ENCODE data around the gene TTC13.
A peak's percentile ranks its signal among the peaks of the same experiment; 100 is the strongest.

TTC13 gene

DNA sequence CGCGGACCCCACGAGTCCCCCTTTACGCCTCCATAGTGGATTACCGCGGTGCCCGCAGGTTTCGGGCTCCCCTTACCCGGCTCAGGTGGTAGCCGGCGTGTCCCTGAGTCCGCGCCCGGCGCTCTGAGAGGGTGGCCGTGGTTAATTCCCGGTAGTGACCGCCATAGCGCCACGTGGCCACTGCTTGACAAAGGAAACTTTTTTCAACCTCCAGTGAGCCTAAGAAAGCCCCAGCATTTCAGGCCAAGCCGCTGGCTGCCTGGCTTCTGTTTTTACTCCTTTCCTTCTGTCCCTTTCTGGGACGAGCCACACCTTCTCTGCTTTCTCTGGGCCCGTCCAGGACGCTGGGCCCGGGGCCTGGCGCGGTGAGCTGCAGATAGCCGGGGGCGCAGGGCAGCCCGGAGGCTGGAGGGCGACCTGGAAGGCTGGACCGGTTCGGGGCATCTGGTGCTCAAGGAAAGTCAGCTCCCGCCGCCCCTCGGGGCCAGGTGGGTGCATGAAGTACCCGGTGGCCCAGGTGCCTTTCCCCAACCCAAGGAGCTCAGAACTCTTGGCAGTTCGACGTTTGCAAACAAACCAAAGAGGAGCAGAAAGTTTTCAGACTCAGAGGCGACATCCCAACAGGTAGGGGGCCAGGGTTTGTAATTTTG is 109.8 kb downstream of the TTC13 start:
- DNase-seq (ENCODE audit: low spot score in 2 of 2), result peak in 1 of 2 donors; percentile 11
- Mint-ChIP-seq H3K27ac (ENCODE audit: low read depth) (peak overlapping the region; percentile 82), H3K4me1 (peaks cover 13% of the 10 kb centered on the region), H3K9me3 (no peaks in the 10 kb centered on the region), H3K4me3 (peak overlapping the region; percentile 83), H3K27me3 (peaks cover 26% of the 10 kb centered on the region), H3K36me3 (ENCODE audit: insufficient read depth) (peaks cover 5% of the 10 kb centered on the region)
- ATAC-seq (replicated peaks; ENCODE audit: extremely low read depth, poor library complexity, severe bottlenecking), result peak; percentile 33

DNA sequence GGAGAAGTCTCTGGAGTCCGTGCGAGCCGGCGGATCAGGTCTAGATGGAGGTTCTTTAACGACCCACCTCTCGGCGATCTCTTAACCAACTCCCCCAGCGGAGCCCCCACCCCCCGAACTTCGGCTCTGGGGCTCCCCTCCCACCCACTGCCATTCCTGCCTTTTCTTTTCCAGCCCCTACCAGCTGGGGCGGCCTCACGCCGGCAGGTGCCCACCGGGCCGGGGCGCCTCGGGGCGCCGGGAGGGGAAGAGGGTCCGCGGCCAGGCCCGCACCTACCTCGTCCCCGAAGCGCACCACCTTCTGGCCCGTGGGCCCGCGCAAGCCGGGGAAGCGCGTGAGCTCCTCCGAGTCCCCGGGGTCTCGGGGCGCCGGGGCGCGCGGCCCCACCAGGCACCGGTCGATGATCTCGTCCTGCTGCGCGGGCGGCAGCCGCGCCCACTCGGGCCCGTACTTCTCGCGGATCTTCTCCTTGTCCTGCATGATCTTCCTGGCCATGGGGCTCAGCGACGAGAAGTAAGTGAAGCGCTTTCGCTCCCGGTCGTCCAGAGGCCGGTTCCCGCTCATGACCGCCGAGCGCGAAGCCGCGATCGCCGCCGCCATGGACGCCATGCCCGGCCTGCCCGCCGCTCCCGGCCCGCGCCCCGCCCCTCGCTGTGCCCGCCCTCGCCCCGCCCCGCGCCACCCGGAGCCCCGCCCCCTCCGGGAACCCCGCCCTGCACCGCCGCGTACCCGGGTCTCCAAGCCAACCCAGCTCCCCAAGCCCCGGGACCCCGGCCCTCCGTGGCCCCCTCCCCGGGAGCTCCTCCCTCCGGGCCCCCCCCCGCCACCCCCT is 110.5 kb downstream of the TTC13 start, which contains the start of gene C1orf198:
Gene C1orf198 (minus strand): TSS at position 619 of the 833 bp plus-strand sequence. CDS start 9 bp downstream, at position 610.
- Mint-ChIP-seq H3K4me3 (peak within 1 kb of the TSS; percentile 83), H3K9me3 (no peaks in the 10 kb centered on the region), H3K27ac (ENCODE audit: low read depth) (peak within 1 kb of the TSS; percentile 82), H3K4me1 (peaks cover 17% of the 10 kb centered on the region), H3K36me3 (ENCODE audit: insufficient read depth) (peaks cover 5% of the 10 kb centered on the region), H3K27me3 (peaks cover 26% of the 10 kb centered on the region)
- ATAC-seq (replicated peaks; ENCODE audit: extremely low read depth, poor library complexity, severe bottlenecking) (peak; percentile 88), DNase-seq (ENCODE audit: low spot score in 2 of 2) (peak; percentile 44 to 51)

DNA sequence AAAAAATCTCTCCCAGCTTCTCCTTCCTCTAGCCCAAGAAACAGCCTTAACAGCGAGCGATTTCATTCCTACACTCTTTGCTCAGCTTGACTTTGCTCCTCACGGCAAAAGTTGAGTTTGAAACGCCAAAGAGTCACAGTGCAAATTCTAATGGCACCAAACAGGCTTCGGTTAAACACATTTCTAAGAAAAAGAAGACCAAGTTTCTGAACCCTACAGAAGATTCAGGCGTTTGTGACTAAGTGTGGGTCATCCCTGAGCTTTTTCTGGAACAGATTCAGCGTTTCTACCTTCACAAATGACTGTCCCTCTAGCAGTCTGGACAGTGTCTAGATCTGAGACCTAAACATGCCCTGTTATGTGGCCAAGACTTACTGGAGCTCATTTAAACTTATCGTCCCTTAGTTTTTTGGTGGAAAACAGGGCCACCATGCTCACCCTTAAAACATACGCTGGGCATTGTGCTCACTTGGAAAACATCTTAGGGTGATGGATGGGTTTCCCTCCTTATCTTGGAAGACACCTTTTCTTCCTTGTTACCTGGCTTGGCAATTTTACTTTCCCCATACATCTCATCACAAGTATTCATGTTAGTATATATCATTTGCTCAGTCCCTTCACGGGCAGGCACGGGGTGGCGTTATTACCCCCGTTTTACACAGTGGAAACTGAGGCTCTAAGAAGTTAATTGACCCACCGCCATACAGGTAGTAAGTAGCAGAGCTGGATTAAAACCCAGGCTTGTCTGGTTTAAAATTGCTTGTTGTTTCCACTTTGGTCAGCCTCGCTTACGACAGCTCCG is 111.4 kb downstream of the TTC13 start:
- H3K36me3 Mint-ChIP-seq (ENCODE audit: insufficient read depth), result peaks cover 5% of the 10 kb centered on the region
- peaks cover 23% of the 10 kb centered on the region for H3K27me3 Mint-ChIP-seq
- peak overlapping the region; percentile 83 for H3K4me3 Mint-ChIP-seq
- ATAC-seq (replicated peaks; ENCODE audit: extremely low read depth, poor library complexity, severe bottlenecking), result no peak
- no peaks in the 10 kb centered on the region for H3K9me3 Mint-ChIP-seq
- peaks cover 23% of the 10 kb centered on the region for H3K4me1 Mint-ChIP-seq
- H3K27ac Mint-ChIP-seq (ENCODE audit: low read depth), result peak overlapping the region; percentile 82
- no peak for DNase-seq (ENCODE audit: low spot score in 2 of 2)

DNA sequence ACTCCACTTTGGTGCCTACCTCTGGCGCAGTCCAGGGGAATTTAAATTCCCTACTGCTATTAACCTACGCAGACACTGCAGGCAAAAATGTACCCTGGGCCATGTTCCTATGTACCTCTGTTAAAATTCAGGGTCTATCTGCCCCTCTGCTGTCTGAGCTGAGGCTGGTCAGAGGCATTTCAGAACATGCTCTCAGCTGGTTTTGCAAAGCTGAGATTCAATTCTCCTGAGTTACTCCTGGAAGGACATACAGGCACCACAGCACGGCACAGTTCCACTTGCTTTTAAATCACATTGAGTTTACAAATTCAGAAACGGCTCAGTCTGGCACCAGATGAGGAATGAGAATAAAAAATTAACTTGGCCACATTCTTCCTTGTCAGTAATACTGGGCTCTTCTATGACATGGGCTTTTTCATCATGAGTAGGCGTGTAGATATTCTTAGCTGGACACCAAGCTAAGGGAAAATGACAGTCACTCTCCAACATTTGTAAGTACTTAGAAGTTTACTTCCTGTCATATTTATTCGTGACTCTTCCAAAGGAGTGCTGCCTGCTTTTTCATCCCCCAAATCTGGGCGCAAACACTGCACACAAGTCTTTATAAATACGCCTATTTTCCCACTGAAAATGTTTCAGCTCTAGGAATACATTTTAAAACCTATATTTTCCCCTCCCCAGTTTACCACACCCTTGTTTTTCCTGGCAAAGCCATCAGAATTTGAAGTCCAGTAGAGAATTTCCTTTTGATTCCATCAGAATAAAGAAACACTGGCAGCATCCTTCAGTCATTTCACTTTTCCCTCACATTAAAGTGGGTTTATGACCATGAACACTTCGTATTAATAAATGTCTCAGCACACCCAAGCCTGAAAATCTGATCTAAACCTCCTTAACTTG is 112.2 kb downstream of the TTC13 start:
- peaks cover 5% of the 10 kb centered on the region for H3K36me3 Mint-ChIP-seq (ENCODE audit: insufficient read depth)
- H3K27me3 Mint-ChIP-seq, result peaks cover 15% of the 10 kb centered on the region
- no peak for DNase-seq (ENCODE audit: low spot score in 2 of 2)
- no peak overlapping the region for H3K27ac Mint-ChIP-seq (ENCODE audit: low read depth)
- peaks cover 23% of the 10 kb centered on the region for H3K4me1 Mint-ChIP-seq
- ATAC-seq (replicated peaks; ENCODE audit: extremely low read depth, poor library complexity, severe bottlenecking), result no peak
- peak overlapping the region; percentile 83 for H3K4me3 Mint-ChIP-seq
- no peaks in the 10 kb centered on the region for H3K9me3 Mint-ChIP-seq

GRCh38 chr1:230865062-230865817 is 113.4 kb downstream of the TTC13 start:
- H3K27ac Mint-ChIP-seq (ENCODE audit: low read depth), result no peak overlapping the region
- H3K9me3 Mint-ChIP-seq, result no peaks in the 10 kb centered on the region
- ATAC-seq (replicated peaks; ENCODE audit: extremely low read depth, poor library complexity, severe bottlenecking), result no peak
- peaks cover 10% of the 10 kb centered on the region for H3K27me3 Mint-ChIP-seq
- DNase-seq (ENCODE audit: low spot score in 2 of 2), result no peak
- H3K36me3 Mint-ChIP-seq (ENCODE audit: insufficient read depth), result peaks cover 7% of the 10 kb centered on the region
- peaks cover 23% of the 10 kb centered on the region for H3K4me1 Mint-ChIP-seq
- no peak overlapping the region for H3K4me3 Mint-ChIP-seq

DNA sequence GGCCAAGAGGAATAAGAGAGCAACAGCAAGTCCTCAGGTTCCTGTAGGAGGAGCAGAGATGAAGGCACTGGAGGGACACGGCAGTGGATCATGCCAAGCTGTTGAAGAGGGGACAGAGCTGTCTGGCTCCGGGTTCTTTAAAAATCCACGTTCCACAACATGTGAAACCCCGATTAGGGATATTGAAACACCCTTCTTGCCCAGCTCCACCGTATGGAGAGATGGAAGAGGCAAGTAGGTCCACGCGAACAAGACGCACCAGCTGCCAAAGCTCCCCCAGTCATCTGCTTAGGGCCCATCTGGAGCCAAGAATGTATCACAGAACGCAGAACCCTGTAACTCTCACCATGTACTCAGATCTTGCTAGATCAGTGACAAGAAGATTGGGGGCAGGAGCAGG is 114.2 kb downstream of the TTC13 start:
- no peak overlapping the region for H3K27ac Mint-ChIP-seq (ENCODE audit: low read depth)
- H3K4me1 Mint-ChIP-seq, result peaks cover 23% of the 10 kb centered on the region
- H3K27me3 Mint-ChIP-seq, result peaks cover 4% of the 10 kb centered on the region
- H3K9me3 Mint-ChIP-seq, result no peaks in the 10 kb centered on the region
- peaks cover 8% of the 10 kb centered on the region for H3K36me3 Mint-ChIP-seq (ENCODE audit: insufficient read depth)
- no peak overlapping the region for H3K4me3 Mint-ChIP-seq
- DNase-seq (ENCODE audit: low spot score in 2 of 2), result no peak
- ATAC-seq (replicated peaks; ENCODE audit: extremely low read depth, poor library complexity, severe bottlenecking), result no peak

DNA sequence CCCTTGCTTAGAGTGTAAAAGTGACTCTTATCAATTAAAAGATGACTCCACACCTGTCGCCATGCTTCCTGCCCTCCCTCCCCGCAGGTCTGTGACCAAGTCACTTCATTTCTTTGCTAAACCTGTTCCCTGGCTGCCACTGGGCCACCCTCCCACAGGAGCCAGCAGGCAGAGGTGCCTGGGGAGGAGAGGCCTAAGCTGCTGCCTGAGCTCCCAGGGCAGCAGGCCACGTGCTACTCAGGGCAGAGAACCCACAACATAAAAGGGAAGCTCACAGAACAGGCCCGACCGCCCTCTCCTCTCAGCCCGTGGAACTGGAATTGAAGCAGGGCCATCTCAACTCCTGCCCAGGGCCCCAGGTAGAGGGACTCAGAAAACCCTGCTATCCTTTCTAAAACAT is 115.2 kb downstream of the TTC13 start:
- Mint-ChIP-seq H3K27ac (ENCODE audit: low read depth) (no peak overlapping the region), H3K27me3 (no peaks in the 10 kb centered on the region), H3K4me3 (no peak overlapping the region), H3K36me3 (ENCODE audit: insufficient read depth) (peaks cover 5% of the 10 kb centered on the region), H3K9me3 (no peaks in the 10 kb centered on the region), H3K4me1 (peaks cover 23% of the 10 kb centered on the region)
- no peak for ATAC-seq (replicated peaks; ENCODE audit: extremely low read depth, poor library complexity, severe bottlenecking)
- no peak for DNase-seq (ENCODE audit: low spot score in 2 of 2)

- DNase-seq (ENCODE audit: low spot score in 2 of 2), result no peak
- no peak for ATAC-seq (replicated peaks; ENCODE audit: extremely low read depth, poor library complexity, severe bottlenecking)
- H3K27me3 Mint-ChIP-seq, result no peaks in the 10 kb centered on the region
- no peak overlapping the region for H3K4me3 Mint-ChIP-seq
- H3K36me3 Mint-ChIP-seq (ENCODE audit: insufficient read depth), result peaks cover 3% of the 10 kb centered on the region
- H3K9me3 Mint-ChIP-seq, result no peaks in the 10 kb centered on the region
- no peak overlapping the region for H3K27ac Mint-ChIP-seq (ENCODE audit: low read depth)
- H3K4me1 Mint-ChIP-seq, result peaks cover 16% of the 10 kb centered on the region
Measured at GRCh38 chr1:230861970-230862595, 116.6 kb downstream of the TTC13 start.

DNA sequence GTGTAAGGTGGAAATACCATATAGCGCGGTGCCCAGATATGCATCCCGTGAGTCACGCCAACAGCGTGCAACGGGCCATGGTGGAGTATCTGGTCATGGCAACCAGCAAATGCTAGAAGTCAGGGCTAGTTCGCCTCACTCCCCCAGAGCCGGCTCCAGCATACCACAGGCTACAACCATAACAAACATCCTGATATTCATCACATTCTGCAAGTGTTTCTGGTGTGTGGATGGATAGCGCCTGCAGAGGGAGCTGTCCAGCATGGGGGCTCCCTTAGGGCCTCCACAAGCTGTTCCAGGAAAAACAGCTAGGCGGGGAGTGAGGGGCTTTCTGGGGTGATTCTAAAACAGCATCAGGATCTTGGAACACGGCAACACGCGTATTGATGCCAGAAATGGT is 117.2 kb downstream of the TTC13 start:
- Mint-ChIP-seq H3K4me1 (peaks cover 10% of the 10 kb centered on the region), H3K27me3 (no peaks in the 10 kb centered on the region), H3K36me3 (ENCODE audit: insufficient read depth) (peaks cover 3% of the 10 kb centered on the region), H3K9me3 (no peaks in the 10 kb centered on the region), H3K4me3 (no peak overlapping the region), H3K27ac (ENCODE audit: low read depth) (no peak overlapping the region)
- ATAC-seq (replicated peaks; ENCODE audit: extremely low read depth, poor library complexity, severe bottlenecking) (no peak), DNase-seq (ENCODE audit: low spot score in 2 of 2) (no peak)

- H3K27me3 Mint-ChIP-seq, result no peaks in the 10 kb centered on the region
- ATAC-seq (replicated peaks; ENCODE audit: extremely low read depth, poor library complexity, severe bottlenecking) (no peak), DNase-seq (ENCODE audit: low spot score in 2 of 2) (no peak)
- no peak overlapping the region for H3K4me3 Mint-ChIP-seq
- peaks cover 10% of the 10 kb centered on the region for H3K4me1 Mint-ChIP-seq
- H3K9me3 Mint-ChIP-seq, result no peaks in the 10 kb centered on the region
- H3K27ac Mint-ChIP-seq (ENCODE audit: low read depth), result no peak overlapping the region
- peaks cover 3% of the 10 kb centered on the region for H3K36me3 Mint-ChIP-seq (ENCODE audit: insufficient read depth)
Measured at GRCh38 chr1:230860617-230861384, 117.9 kb downstream of the TTC13 start.

Measured in central memory CD8-positive, alpha-beta T cell (primary cell).